GM19025 (cell line): ENCODE data around the gene RUNX1.

Source experiments
- ATAC-seq: cut with Tn5 transposase; IDR thresholded peaks from one replicate; pipeline ENCODE4 v1.9.1; 2021; ENCODE audit warnings: mild to moderate bottlenecking, low read depth, moderate library complexity; ENCODE audit not compliant: unreplicated experiment

Gene RUNX1

DNA sequence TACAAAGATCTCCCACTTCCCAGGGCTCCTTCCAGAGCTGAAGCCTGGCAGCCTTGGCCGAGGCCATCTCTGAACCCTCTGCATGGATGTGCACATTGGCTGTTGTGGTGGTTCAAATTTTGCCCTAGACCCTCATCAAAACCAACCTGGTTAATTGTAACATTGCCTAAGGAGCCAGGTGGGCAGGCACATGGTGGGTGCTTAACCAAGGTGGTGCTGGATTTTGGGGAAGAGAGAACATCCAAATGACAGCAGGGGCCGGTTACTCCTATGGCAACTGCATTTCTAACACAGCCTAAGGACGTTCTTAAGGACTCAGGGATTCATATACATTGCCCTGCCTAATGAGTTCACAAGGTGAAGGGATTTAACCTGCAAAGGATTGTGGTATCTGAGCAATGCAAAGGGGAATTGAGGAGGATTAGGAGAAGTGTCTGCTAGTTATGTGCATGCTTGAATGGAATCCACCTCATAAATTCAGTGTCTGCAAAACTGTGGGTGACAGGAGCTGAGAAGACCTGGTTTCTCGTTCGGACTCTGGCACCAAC is 10.3 kb downstream of the RUNX1 start:
- ATAC-seq = no peak

DNA sequence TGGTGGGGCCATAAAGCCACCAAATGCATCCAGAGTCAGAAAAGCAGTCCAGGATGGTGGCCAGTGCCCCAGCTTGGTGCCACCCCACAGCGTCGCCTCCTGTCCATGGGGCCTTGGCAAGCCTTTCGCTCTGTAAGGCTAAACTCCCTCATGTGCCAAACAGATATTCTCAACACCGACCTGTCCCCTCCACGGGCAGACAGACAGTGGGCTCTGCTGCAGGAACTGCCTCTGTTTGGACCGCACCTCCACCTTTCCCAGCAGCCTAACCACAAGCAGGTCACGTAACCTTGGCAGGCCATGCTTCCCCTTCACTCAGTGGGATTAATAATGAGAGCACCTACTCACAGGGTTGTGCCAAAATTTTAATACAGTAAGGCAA is 11.7 kb downstream of the RUNX1 start:
- ATAC-seq = no peak

DNA sequence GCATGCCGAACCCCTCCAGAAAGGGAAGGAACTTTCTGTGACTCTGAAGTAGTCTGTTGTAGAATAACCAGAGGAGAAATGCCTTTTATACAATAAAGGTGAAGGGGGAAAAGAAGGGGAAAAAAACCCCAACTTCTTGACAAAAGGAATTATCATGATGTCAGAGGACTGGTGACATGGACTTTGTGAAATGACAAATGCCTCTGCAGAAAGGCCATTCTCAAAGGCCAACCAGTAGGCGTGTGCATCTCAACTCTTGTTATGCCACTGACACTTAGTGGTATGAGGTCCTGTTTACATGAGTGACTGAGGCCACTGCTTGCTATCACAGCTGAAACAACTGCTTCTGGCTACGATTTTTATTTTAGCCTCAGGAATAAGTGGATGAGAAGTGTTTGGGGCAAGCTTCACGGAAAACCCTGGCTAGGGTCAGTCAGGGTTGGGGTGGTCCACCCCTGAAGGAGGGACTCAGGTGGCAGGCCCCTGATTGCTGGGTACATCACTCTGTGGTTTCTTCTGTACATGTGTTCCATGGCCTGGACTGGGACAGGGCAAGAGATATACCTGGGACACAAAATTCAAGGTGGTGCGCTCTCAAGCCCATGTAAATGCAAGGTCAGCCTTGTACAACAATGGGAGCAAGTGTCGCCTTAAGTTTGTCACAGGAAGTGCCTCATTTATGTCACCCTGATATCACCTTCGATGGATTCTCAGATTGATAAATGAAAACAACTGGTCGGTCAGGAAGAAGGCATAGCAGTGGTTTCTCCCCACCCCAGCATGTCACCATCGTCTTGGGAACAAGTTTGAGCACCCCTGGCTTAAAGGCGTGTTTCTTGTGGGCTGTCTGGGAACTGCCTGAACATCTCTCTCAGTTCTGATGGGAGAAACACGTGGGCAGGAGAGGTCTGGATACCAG is 12.4 kb downstream of the RUNX1 start:
- ATAC-seq = no peak

DNA sequence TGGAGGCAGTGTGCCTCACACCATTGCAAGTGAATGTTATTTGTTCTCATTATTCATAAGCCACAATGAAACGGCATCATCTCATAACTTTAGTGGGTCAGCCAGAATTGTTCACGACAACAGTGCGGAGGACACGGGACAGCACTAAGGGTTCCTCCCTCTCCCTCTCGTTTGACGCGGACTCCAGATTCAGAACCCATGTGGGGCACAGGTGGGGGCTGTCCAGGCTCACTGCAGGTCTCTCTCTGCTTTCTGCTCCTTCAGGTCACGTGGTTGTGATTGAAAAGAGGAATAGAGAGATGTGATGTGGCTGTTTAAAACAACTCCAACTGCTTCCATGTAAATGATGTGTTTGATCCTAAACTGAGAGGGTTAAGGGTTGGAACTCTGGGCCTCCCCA is 13.5 kb downstream of the RUNX1 start:
- ATAC-seq = no peak

DNA sequence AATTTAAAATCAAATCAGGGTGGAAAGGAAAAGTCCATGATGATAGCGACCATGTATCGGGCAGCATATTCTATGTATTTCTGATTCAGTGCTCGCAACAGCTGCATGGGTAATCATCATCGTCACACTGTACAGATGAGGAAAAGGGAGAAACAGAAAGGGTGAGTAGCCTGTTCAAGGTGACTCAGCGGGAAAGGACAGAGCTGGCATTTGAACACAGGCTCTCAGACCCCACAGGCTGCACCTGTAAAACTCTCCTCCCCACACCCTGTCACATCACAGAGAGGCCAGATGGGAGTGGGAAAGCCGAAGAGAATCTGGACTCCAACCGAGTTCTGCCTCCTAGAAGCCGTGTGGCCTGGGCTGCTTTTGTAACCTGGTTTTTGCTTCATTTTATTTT is 14.0 kb downstream of the RUNX1 start:
- ATAC-seq = no peak

DNA sequence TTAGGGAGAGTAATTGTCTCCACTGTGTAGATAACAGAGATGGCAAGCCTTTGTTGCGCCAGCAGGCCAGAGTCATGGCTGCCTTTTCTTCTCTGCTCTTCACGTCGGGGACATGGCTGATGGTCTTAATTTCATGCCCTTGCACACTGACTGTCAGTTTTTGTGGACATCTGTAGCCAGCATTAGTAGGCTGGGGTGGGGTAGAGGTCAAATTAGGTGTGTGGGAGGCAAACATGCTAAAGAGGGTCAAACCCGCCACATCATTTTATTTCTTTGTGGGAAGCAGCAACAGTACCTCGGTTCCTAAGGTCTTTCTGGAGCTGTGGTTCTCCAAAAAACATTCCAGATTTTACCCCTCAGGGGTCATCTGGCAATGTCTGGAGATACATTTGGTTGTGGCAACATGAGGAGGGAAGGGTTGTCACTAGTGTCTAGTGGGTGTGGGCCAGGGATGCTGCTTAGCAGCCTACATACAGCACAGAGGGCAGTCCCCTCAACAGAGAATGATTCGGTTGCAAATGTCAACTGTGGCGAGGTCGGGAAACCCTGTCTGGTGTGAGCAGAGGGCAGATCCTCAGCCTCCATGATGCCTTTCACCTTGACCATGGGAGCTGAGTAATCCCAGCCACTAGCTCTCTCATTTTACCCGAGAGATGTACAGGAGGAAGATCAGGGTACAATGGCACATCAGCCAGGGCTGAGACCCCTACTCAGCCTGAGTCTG is 14.7 kb downstream of the RUNX1 start:
- ATAC-seq = no peak

DNA sequence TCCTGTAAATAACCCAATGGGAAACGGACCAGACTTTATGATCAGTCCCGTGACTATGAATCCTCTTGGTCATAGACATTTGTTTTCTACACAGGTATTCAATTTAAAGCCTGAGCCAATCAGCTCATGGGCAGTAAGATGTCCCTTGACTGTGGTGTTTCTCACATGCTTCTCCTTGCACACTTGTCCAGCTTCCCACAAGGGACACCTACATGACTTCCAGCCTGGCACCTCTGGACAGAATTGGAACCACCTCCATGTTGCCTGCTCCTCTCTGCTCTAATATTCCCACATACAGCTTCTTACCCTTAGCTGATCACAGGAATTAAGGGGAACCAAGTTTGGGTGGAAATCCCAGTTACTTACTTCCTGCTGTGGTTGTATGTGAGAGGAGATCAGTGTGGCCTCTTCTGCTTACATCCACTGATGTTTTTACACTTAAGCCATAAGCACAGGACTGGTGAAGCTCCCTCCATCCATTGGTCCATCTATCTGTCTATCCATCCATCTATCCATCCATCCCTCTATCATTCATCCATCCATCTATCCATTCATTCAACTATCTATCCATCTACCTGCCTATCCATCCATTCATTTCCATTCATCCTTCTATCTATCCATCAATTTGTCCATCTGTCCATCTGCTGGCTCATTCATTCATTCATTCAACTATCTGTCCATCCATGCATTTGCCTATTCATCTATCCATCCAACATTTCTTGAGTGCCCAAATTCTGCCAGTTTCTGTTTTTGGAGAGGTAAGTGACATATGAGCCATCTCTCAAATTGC is 16.4 kb downstream of the RUNX1 start:
- ATAC-seq = no peak

DNA sequence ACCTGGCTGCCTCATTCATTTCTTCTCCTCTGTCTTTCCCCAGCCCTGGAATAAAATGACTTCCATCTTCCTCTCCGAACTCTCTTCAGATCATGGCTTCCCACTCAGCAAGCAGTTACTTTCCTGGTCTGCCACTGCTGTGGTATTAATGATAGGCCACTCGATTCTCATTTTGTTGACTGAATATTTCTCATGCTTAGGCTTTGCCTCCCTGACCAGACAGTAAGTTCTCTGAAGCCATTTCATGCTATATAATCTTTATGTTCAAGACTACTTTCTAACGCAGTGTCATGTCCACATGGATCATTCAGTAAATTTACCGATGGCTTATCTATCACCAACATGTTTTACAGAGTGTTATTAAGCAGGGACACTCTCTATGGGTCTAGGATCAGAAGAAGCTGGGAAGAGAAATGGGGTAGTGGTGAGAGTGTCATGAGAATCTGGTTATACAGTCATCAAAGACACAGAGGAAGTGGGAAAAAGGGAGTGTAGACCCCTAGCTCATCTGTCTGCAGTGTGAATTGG is 20.6 kb downstream of the RUNX1 start:
- ATAC-seq = no peak

DNA sequence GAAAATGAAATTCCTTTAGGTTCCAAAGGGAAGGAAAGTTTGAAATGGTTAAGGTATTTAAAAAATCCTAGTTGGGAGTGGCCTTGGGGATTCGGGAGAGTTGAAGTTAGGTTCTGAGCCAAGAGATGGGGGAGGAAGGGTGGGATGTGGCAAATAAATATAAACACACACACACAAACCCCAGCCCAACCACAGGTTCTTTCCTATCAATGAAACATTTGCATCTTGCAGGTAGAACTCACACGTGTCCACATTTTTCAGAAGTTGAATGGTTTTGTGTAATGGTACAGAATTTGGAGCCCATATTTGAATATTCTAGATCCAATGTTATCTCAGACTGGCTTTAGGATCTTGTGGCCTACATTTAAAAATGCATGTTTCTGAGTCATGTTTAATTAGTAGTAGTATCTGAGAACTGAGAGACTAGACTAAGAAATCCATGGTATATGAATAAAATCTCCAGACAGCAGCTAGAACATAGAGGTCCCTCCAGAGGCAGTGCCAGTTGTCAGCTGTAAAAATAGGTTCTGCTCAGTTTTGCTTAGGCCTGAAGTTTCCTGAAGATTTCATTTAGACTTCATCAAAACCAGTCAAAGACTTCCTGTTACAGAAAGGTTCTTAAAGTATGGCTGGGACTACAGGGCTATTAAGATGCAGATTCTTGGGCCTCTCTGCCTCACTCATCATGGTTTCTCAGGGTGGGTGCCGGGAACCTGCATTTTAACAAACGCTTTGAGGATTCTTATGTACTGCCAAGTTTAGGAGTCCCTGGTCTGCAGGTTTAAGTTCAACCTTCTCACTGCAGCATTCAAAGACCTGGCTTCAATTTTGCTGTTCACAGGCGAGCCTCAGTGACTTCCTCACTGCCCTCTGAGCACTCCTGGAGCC is 21.3 kb downstream of the RUNX1 start:
- no peak for ATAC-seq

DNA sequence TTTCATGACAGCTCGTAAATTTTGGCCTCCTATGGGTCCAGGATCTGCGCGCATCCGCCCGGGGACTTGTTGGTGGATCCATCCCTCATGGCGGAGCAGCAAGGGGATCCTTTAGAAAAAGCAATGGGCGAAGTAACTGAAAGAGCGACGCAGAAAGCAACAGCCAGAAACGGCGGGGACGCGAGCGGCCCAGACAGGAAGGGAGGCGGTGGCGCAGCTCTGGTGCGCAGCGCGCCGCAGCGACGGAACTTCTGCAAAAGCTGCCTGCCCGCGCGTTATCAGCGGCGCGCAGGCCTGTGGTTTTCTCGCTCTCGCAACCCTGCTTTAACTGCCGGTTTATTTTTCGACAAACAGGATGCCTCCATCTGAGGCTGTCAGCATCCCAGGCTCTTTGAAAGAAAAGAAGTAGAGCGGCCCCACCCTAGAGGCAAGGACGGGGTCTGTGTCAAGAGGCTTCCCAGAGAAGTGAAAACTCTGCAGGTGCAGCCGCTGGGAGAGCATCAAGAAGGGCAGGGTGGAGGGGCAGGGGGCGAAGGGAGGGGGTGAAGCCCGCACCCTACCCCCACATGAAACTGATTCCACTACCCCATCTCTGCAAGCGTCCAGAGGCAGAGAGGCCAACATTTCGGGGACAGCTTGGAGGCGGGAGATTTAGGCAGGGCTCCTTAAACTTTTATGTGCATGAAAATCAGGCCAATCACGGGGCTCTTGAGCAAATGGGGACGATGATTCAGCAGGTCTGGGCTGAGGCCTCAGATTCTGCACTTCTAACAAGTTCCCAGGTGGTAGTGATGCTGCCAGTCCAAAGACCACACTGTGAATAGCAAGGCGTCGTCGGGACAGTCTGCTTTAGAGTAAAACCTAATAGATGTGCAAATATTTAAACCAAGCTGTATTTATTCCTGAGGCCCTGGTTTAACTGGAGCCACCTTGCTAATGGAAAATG is 22.2 kb downstream of the RUNX1 start:
- ATAC-seq = no peak

DNA sequence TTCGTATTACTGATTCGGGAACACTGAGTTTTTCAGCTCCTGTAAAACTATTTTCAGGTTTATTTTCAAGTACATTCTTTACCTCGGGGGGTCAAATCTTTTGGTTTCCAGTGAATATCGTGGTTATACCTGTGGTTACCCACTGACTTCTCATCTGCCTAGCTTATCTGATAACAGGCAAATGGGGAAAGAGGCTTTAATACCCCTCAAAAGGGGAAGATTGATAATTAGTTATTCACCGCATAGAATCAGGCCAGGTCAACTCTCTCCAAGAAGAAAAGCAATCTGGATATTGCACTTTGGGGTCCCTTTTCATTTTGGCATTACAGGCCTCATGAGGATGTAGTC is 23.0 kb downstream of the RUNX1 start:
- ATAC-seq = no peak

DNA sequence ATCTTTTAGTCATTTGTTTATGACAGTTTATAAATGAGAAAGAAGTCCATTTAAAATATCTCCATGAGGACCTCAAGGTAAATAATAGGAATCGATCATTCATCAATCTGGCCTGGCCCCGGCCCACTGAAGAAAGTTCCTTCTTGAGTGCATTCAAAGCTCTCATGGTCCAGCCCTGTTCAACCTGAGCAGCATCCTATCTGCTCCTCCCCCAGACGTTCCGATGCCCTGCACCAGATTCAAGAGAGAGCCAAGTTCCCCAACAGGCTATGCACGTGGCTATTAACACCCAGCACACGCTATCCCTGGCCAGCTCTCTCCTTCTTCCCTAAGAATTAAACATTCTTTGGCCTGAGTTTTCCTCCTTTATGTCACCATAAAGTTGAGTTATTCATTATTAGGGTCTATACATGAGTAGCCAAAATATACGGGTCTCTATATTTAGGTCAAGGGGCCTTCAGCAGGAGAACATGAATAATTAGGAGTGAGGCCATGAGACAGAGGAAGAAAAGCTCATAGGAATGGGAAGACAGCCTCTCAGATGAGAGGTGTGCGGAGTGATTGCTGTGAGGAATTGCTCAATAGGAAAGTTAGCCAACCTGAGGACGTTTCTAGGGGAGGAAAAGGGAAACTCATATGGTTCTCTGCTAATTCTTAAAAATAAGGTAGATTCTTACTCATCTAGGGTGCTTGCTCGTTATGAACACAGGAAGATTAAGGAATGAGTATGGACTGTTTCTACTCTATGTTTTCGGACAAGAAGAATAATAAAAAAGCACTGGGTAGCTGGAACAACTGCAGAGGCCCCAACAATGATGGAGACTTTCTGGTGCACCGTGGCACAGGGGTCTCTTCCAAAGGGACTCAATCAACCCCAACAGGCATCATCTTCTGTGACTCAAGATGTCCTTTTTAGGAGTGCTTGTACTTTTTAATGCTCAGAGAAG is 23.6 kb downstream of the RUNX1 start:
- ATAC-seq = no peak

DNA sequence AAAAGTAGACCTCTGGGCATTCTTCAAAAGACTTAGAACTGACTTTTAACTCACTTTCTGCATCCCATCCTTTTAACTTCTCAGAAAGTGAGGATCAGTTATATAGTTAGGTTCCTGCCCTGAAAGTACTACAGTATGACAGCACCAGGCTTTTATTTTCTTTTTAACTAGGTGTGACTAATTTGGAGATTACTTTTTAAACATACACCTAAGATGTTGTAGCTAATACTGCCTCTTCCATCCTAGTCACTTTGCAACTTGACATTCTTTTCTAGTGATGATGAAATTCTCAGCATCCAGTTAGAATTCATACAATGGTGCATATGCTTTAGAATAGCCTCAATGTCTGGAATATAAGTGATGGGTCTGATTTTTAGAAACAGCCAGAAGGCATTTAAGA is 24.6 kb downstream of the RUNX1 start:
- ATAC-seq = no peak

DNA sequence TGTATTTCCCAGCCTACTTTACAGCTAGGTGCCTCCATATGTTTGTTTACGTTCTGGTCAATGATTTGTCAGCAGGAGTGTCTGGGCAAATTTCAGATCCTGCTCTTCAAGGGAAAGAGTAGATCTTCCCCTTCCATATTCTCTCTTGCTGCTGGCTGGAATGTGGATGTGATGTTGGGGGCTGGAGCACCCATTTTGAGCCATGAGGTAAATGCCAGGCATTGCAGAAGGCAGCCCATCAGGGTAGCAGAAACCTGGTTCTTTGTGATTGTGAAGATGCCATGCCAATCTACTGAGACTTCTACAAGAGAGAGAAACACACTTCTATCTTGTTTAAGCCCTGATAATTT is 25.1 kb downstream of the RUNX1 start:
- ATAC-seq = no peak

DNA sequence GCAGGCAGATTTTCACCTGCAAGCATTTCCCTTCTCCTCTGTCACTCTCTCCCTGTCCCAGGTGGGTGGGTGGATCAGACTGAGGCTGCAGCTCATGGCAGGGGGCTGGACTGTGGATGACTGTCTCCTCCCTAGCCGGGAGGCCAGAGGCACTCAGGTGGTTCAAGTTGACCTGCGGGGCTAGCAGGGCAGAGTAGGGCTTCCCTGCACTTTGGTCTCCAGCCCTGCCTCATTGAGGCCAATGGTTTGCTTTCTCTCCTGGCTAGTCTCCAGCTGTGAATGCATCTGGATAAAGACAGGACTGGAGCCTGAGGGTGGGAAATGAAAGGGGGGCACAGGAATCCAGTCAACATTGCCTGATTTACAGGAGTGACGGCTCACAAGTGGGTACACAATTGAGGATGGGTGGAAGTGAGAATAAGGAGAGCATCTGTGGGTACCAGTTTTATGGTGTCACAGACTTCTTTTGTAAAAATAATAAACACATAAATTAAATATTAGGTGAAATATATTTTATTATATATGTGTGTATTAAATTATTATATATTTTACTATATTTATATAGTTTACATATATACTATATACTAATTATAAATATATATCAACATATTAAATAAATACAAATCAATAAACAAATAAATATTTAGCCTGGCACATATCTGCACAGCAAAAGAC is 25.6 kb downstream of the RUNX1 start:
- no peak for ATAC-seq

DNA sequence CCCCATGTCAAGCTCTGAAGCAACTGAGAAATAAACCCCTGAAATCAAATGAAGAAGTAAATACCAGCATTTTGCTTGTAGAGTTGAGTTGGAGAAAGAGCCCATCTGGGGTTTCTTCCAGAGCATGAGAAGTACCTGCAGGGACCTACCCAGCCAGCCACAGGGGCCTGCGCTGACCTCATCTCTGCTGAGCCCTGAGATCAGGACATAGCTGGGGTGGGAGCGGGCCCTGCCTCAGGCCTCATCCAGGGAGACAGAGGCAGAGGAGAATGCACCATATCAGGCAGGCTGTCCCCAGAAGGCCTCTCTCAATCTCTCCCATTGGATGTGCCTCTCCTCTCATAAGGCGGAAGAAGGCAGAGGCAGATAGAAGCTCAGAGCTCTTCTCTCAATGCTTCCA is 27.6 kb downstream of the RUNX1 start:
- no peak for ATAC-seq

DNA sequence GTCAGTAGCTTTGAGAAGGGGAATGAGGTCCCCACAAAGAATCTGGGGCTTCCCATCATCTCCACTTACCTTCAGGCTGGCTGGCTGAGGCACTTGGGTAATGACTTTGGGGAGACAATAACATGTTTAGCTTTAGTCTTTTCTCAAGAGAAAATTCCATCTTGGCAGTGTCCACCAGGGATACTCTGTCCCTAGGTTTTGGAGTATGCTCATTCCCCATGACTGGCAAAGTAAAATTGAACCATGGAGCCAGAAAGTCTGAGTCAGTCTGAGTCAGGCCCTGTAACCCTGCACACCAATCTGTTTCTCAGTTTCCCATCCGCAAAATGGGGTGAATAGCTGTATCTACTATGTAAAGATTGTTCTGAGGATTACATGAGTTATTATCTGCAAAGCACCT is 28.2 kb downstream of the RUNX1 start:
- no peak for ATAC-seq
